Measurements from ENCODE around the gene GEMIN7.
"Not testable (repeated sequence)": the region's sequence is repeated elsewhere in the genome, so short reads cannot be mapped to it uniquely, and the experiment has no call there.

GEMIN7 gene

GRCh38 chr19:45104658-45105349, 25.7 kb downstream of the GEMIN7 start:
- DNase-seq (ENCODE audit: low spot score): no peak

GRCh38 chr19:45106363-45106762, 27.3 kb downstream of the GEMIN7 start:
- not testable (repeated sequence) for DNase-seq (ENCODE audit: low spot score)

- no peak for DNase-seq (ENCODE audit: low spot score)
These were observed 28.6 kb downstream of the GEMIN7 start for GRCh38 chr19:45107621-45108150.

GRCh38 chr19:45110851-45111266, 31.8 kb downstream of the GEMIN7 start:
- peak; percentile 11 for DNase-seq (ENCODE audit: low spot score)

- no peak for DNase-seq (ENCODE audit: low spot score)
These were observed 33.2 kb downstream of the GEMIN7 start for GRCh38 chr19:45112111-45112827.

- DNase-seq (ENCODE audit: low spot score): no peak
These were observed 34.6 kb downstream of the GEMIN7 start for GRCh38 chr19:45113628-45114027.

- no peak for DNase-seq (ENCODE audit: low spot score)
These were observed 35.1 kb downstream of the GEMIN7 start for GRCh38 chr19:45114116-45114515.

GRCh38 chr19:45115809-45116615, 37.0 kb downstream of the GEMIN7 start:
- no peak for DNase-seq (ENCODE audit: low spot score)

GRCh38 chr19:45117167-45117594, 38.1 kb downstream of the GEMIN7 start:
- DNase-seq (ENCODE audit: low spot score): no peak

GRCh38 chr19:45117671-45118070, 38.6 kb downstream of the GEMIN7 start:
- no peak for DNase-seq (ENCODE audit: low spot score)

GRCh38 chr19:45118106-45118505, 39.0 kb downstream of the GEMIN7 start:
- DNase-seq (ENCODE audit: low spot score): no peak

GRCh38 chr19:45118591-45119355, 39.7 kb downstream of the GEMIN7 start:
- DNase-seq (ENCODE audit: low spot score): not testable (repeated sequence)

- no peak for DNase-seq (ENCODE audit: low spot score)
These were observed 40.5 kb downstream of the GEMIN7 start for GRCh38 chr19:45119582-45119981.

- no peak for DNase-seq (ENCODE audit: low spot score)
These were observed 42.8 kb downstream of the GEMIN7 start for GRCh38 chr19:45121827-45122345.

GRCh38 chr19:45122832-45123231, 43.8 kb downstream of the GEMIN7 start:
- no peak for DNase-seq (ENCODE audit: low spot score)

- DNase-seq (ENCODE audit: low spot score): no peak
These were observed 44.4 kb downstream of the GEMIN7 start for GRCh38 chr19:45123440-45123850.

- no peak for DNase-seq (ENCODE audit: low spot score)
These were observed 45.0 kb downstream of the GEMIN7 start for GRCh38 chr19:45124021-45124420.

- no peak for DNase-seq (ENCODE audit: low spot score)
These were observed 46.3 kb downstream of the GEMIN7 start for GRCh38 chr19:45125360-45125759.

- peak; percentile 62 for DNase-seq (ENCODE audit: low spot score)
These were observed 47.0 kb downstream of the GEMIN7 start for GRCh38 chr19:45125975-45126493.

- no peak for DNase-seq (ENCODE audit: low spot score)
These were observed 47.6 kb downstream of the GEMIN7 start for GRCh38 chr19:45126654-45127053.

GRCh38 chr19:45128146-45128545, 49.1 kb downstream of the GEMIN7 start:
- no peak for DNase-seq (ENCODE audit: low spot score)
